Neuron (in vitro differentiated cells): ENCODE data around the gene ZFPL1.

ENCODE experiments used
- H2AFZ ChIP-seq: one replicate; pipeline ENCODE4 v1.6.1; 2013; ENCODE audit warnings: low read depth, mild to moderate bottlenecking, inconsistent platforms, low read length, moderate library complexity
- H3K27me3 ChIP-seq: one replicate; pipeline ENCODE4 v1.6.1; 2013; ENCODE audit warnings: low read length; ENCODE audit not compliant: insufficient read depth
- H3K36me3 ChIP-seq: one replicate; pipeline ENCODE4 v1.6.1; 2013; ENCODE audit warnings: low read length; ENCODE audit not compliant: insufficient read depth
- H3K4me1 ChIP-seq: one replicate; pipeline ENCODE4 v1.6.1; 2013; ENCODE audit warnings: low read length; ENCODE audit not compliant: insufficient read depth
- H3K4me3 ChIP-seq: 2 replicates; pipeline ENCODE4 v1.5.1; 2013; ENCODE audit warnings: mild to moderate bottlenecking, low read length, moderate library complexity
- H3K9me3 ChIP-seq: one replicate; pipeline ENCODE4 v1.6.1; 2013; ENCODE audit warnings: low read length

Gene ZFPL1

GRCh38 chr11:65087827-65088226, 3.8 kb downstream of the ZFPL1 start:
- peaks cover 47% of the 10 kb centered on the region for H3K36me3 ChIP-seq
- no peaks in the 10 kb centered on the region for H3K9me3 ChIP-seq
- H3K4me3 ChIP-seq: no peak overlapping the region
- peaks cover 15% of the 10 kb centered on the region for H3K4me1 ChIP-seq
- no peaks in the 10 kb centered on the region for H3K27me3 ChIP-seq
- no peak overlapping the region for H2AFZ ChIP-seq

- Histone ChIP-seq H2AFZ (no peak overlapping the region), H3K36me3 (peaks cover 47% of the 10 kb centered on the region), H3K4me1 (peaks cover 6% of the 10 kb centered on the region), H3K9me3 (no peaks in the 10 kb centered on the region), H3K27me3 (no peaks in the 10 kb centered on the region), H3K4me3 (no peak overlapping the region)
Measured at GRCh38 chr11:65089621-65090020, 5.6 kb downstream of the ZFPL1 start.

- H3K9me3 ChIP-seq: no peaks in the 10 kb centered on the region
- H3K27me3 ChIP-seq: no peaks in the 10 kb centered on the region
- H3K4me3 ChIP-seq: no peak overlapping the region
Measured at GRCh38 chr11:65090628-65091027, 6.6 kb downstream of the ZFPL1 start.

GRCh38 chr11:65095427-65095826, 11.4 kb downstream of the ZFPL1 start:
- peaks cover 10% of the 10 kb centered on the region for H3K4me1 ChIP-seq
- peak overlapping the region; percentile 88 for H3K4me3 ChIP-seq
- H3K36me3 ChIP-seq: no peaks in the 10 kb centered on the region
- peak overlapping the region; percentile 82 for H2AFZ ChIP-seq
- no peaks in the 10 kb centered on the region for H3K9me3 ChIP-seq
- H3K27me3 ChIP-seq: no peaks in the 10 kb centered on the region

More at GRCh38 chr11:65090628-65091027, 6.6 kb downstream of the ZFPL1 start:
- peaks cover 40% of the 10 kb centered on the region for H3K36me3 ChIP-seq
- peaks cover 1% of the 10 kb centered on the region for H3K4me1 ChIP-seq
- no peak overlapping the region for H2AFZ ChIP-seq

- H3K27me3 ChIP-seq: no peaks in the 10 kb centered on the region
- peak within 1 kb of the TSS; percentile 88 for H3K4me3 ChIP-seq
- H3K36me3 ChIP-seq: no peaks in the 10 kb centered on the region
- H3K9me3 ChIP-seq: no peaks in the 10 kb centered on the region
- peaks cover 10% of the 10 kb centered on the region for H3K4me1 ChIP-seq
- peak within 1 kb of the TSS; percentile 82 for H2AFZ ChIP-seq
Measured at GRCh38 chr11:65095974-65096806, 12.2 kb downstream of the ZFPL1 start, which contains the start of gene VPS51. Gene VPS51, plus strand, starts transcription at chr11:65096214. Its CDS starts 37 bp downstream, at chr11:65096251.

- peaks cover 10% of the 10 kb centered on the region for H3K4me1 ChIP-seq
- H3K9me3 ChIP-seq: no peaks in the 10 kb centered on the region
- H2AFZ ChIP-seq: no peak overlapping the region
- no peaks in the 10 kb centered on the region for H3K36me3 ChIP-seq
- H3K4me3 ChIP-seq: peak overlapping the region; percentile 88
- no peaks in the 10 kb centered on the region for H3K27me3 ChIP-seq
Measured at GRCh38 chr11:65096926-65097325, 12.9 kb downstream of the ZFPL1 start.

- no peaks in the 10 kb centered on the region for H3K36me3 ChIP-seq
- peaks cover 7% of the 10 kb centered on the region for H3K4me1 ChIP-seq
- no peaks in the 10 kb centered on the region for H3K9me3 ChIP-seq
- no peak overlapping the region for H2AFZ ChIP-seq
- H3K4me3 ChIP-seq: no peak overlapping the region
- no peaks in the 10 kb centered on the region for H3K27me3 ChIP-seq
Measured at GRCh38 chr11:65100674-65101350, 16.8 kb downstream of the ZFPL1 start.

GRCh38 chr11:65102142-65103095, 18.4 kb downstream of the ZFPL1 start:
- H3K27me3 ChIP-seq: no peaks in the 10 kb centered on the region
- no peaks in the 10 kb centered on the region for H3K9me3 ChIP-seq
- H3K4me3 ChIP-seq: no peak overlapping the region
- no peaks in the 10 kb centered on the region for H3K36me3 ChIP-seq
- no peaks in the 10 kb centered on the region for H3K4me1 ChIP-seq
- no peak overlapping the region for H2AFZ ChIP-seq

- Histone ChIP-seq H3K9me3 (no peaks in the 10 kb centered on the region), H3K27me3 (no peaks in the 10 kb centered on the region), H3K36me3 (no peaks in the 10 kb centered on the region), H3K4me3 (no peak overlapping the region), H3K4me1 (no peaks in the 10 kb centered on the region), H2AFZ (no peak overlapping the region)
Measured at GRCh38 chr11:65103476-65103875, 19.5 kb downstream of the ZFPL1 start.

GRCh38 chr11:65104628-65105027, 20.6 kb downstream of the ZFPL1 start:
- Histone ChIP-seq H2AFZ (no peak overlapping the region), H3K4me3 (no peak overlapping the region)

GRCh38 chr11:65107078-65107477, 23.1 kb downstream of the ZFPL1 start:
- Histone ChIP-seq H2AFZ (no peak overlapping the region), H3K4me1 (peaks cover 15% of the 10 kb centered on the region), H3K36me3 (peaks cover 2% of the 10 kb centered on the region), H3K9me3 (no peaks in the 10 kb centered on the region), H3K27me3 (no peaks in the 10 kb centered on the region), H3K4me3 (no peak overlapping the region)

More at GRCh38 chr11:65104628-65105027, 20.6 kb downstream of the ZFPL1 start:
- no peaks in the 10 kb centered on the region for H3K9me3 ChIP-seq
- no peaks in the 10 kb centered on the region for H3K27me3 ChIP-seq
- no peaks in the 10 kb centered on the region for H3K4me1 ChIP-seq
- H3K36me3 ChIP-seq: peaks cover 1% of the 10 kb centered on the region

- H3K4me3 ChIP-seq: no peak overlapping the region
- peaks cover 2% of the 10 kb centered on the region for H3K36me3 ChIP-seq
- no peaks in the 10 kb centered on the region for H3K9me3 ChIP-seq
- no peaks in the 10 kb centered on the region for H3K27me3 ChIP-seq
- H2AFZ ChIP-seq: no peak overlapping the region
- H3K4me1 ChIP-seq: peaks cover 17% of the 10 kb centered on the region
Measured at GRCh38 chr11:65107751-65108468, 23.9 kb downstream of the ZFPL1 start.
